ENCODE data around the gene CLIP3.

DNA sequence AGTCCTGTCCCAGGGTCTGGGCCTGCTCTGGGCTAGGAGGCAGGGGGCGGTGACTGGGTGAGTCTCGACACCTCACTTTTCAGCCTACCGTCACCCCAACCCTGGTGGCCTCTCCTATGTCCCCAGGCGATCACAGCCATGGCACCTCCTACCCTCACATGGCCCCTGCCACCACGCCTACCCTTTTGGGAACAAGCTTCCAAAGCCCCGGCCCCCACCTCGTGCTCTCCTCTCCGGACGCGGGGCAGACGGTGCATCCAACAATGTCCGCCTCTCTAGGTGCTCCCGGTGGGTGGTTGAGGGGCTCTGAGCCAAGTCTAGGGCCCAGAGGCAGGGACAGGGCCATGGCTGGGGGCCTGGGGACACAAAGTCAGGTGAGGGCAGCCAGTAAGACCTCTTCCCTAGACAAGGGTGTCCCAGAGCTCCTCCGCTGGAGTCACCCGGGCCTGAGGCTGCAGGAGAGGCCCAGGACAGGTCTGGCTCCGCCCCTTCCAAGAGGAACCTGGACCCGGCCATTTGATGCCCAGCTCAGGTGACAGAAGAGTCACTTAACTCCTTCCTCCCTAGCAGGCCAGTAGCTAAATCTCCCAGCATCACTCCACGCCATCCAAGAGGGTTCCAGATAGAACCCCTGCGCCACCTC is 24.2 kb downstream of the CLIP3 start, which contains the start of gene SYNE4:
- TF ChIP-seq, protein P1, sequence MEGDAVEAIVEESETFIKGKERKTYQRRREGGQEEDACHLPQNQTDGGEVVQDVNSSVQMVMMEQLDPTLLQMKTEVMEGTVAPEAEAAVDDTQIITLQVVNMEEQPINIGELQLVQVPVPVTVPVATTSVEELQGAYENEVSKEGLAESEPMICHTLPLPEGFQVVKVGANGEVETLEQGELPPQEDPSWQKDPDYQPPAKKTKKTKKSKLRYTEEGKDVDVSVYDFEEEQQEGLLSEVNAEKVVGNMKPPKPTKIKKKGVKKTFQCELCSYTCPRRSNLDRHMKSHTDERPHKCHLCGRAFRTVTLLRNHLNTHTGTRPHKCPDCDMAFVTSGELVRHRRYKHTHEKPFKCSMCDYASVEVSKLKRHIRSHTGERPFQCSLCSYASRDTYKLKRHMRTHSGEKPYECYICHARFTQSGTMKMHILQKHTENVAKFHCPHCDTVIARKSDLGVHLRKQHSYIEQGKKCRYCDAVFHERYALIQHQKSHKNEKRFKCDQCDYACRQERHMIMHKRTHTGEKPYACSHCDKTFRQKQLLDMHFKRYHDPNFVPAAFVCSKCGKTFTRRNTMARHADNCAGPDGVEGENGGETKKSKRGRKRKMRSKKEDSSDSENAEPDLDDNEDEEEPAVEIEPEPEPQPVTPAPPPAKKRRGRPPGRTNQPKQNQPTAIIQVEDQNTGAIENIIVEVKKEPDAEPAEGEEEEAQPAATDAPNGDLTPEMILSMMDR (conservative IDR thresholded peaks at IDR 0.05) = no peak
- TF ChIP-seq EZH2 (IDR thresholded peaks at IDR 0.05; ENCODE audit: low read depth) = no peak
